GM12872 (cell line): ENCODE measurements around the gene SSX2IP.

Experiments
- TF ChIP-seq, protein P1 (sequence below): IDR thresholded peaks from 3 replicates; pipeline ENCODE4 v1.5.1; 2011; ENCODE audit warnings: low read depth, mild to moderate bottlenecking, low read length, moderate library complexity; ENCODE audit not compliant: insufficient read depth

Gene SSX2IP

DNA sequence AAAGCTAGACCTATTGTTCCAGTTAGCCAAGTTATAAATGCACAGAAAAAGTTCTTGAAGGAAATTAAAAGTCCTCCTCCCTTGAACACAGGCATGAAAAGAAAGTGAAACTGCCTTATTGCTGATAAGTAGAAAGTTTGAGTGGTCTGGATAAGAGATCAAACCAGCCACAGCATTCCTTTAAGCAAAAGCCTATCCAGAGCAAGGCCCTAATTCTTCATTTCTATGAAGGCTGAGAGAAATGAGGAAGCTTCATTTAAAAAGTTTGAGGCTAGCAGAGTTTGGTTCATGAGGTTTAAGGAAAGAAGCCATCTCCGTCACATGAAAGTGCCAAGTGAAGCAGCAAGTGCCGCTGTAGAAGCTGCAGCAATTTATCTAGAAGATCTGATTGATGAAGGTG, 2.7 kb upstream of the SSX2IP start:
- TF ChIP-seq, protein P1, sequence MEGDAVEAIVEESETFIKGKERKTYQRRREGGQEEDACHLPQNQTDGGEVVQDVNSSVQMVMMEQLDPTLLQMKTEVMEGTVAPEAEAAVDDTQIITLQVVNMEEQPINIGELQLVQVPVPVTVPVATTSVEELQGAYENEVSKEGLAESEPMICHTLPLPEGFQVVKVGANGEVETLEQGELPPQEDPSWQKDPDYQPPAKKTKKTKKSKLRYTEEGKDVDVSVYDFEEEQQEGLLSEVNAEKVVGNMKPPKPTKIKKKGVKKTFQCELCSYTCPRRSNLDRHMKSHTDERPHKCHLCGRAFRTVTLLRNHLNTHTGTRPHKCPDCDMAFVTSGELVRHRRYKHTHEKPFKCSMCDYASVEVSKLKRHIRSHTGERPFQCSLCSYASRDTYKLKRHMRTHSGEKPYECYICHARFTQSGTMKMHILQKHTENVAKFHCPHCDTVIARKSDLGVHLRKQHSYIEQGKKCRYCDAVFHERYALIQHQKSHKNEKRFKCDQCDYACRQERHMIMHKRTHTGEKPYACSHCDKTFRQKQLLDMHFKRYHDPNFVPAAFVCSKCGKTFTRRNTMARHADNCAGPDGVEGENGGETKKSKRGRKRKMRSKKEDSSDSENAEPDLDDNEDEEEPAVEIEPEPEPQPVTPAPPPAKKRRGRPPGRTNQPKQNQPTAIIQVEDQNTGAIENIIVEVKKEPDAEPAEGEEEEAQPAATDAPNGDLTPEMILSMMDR = no peak

- TF ChIP-seq, protein P1 = no peak
Measured at GRCh38 chr1:84692391-84692790, 2.1 kb upstream of the SSX2IP start.

- TF ChIP-seq, protein P1 = no peak
Measured at GRCh38 chr1:84691122-84691783, 992 bp upstream of the SSX2IP start.

- TF ChIP-seq, protein P1 = peak; percentile 35; the same call in 2 of the 3 replicates
Measured at GRCh38 chr1:84689514-84690396, 506 bp downstream of the SSX2IP start.

GRCh38 chr1:84688463-84689061, 1.7 kb downstream of the SSX2IP start:
- TF ChIP-seq, protein P1 = no peak

DNA sequence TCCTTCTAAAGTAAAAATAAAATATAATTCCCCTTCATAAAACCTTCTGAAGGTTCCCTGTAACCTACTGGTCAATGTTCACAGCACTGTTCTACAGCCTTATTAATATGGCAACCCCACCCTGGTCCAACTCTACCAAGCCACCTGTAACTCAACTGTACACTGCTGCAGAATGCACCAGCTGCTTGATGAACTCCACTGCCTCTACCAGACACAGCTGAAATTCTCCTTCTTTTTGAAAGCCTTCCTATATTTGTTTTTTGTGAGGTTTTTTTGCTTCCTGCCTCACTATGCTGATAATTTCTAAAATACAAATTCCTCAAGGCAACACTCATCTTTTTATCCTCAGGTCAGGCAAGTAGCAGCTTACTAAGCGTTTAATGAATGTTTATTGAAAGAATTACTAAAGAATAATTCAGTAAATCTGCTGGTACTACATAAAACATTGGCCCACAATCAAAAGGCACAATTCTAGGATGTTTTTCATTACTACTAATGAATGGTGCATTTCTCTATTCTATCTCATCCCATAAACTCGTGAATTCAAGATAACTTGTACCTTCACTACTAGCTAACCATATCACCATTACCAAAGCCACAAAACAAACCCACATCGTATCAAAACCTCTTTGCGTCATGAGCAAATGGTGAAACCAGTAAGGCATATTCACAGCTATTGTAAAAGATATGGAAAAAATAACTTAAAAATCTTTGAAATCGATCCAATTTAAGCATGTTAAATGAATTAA, 2.4 kb downstream of the SSX2IP start:
- TF ChIP-seq, protein P1 = no peak
